SKM-1 treated with dmso at 0.1 percent for 144 hours (cell line): ENCODE data around the gene HP1BP3.

Experiments
- DNase-seq: peaks from one replicate; lab custom pipeline; 2025; ENCODE audit not compliant: unreplicated experiment; lab: John Stamatoyannopoulos, UW

HP1BP3 gene

GRCh38 chr1:20696397-20697333 is 90.4 kb downstream of the HP1BP3 start:
- DNase-seq: peak; percentile 76

- no peak for DNase-seq
These were observed 91.6 kb downstream of the HP1BP3 start for GRCh38 chr1:20695515-20695914.

GRCh38 chr1:20693623-20694022 is 93.5 kb downstream of the HP1BP3 start:
- DNase-seq: no peak
